NCI-H1417 (cell line): ENCODE results near the gene FBXW4.

Experiments
- DNase-seq, 3 experiments: peaks; one replicate each; lab custom pipeline; 2025; lab: John Stamatoyannopoulos, UW

The FBXW4 gene

DNA sequence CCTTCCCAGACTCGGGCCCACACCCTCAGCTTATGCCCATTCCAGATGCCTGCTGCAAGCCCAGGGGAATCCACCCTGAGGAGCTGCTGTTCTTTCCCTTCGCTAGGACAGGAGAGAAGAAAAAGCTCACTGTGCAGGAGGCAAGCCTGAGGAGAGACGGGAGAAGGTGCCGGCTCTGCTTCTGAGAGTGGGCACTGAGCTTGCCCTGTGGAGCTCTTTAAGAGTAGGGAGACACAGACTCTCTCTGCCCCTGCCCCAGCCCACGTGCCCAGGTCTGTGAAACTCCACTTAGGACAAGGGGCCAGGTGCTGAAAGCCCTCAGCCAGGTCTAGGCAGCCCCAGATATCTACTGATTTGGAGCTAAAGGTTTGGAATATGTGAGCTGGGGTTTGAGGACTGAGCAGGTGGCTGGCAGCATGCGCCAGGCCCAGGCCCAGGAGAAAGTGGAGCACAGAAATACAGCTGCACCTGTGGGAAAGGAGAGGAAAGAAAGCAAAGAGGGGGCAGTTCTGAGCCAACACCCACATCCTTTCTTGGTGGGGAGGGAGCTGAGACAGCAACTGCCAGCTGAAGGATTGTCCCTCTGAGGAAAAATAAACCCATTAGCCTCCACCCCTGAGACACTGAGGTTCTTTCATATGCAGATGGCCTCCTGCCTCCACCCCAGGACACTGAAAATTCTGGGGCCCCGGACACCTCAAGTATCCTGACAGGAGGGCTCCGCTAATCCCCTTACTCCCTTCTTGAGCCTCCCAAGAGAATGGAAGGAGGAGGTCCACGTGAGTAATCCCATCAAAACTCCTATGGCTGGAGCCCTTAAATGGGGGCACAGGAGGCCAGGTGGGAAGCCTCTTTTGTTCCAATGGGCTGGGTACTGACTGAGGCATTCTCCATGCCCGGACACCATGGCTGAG is 114.2 kb downstream of the FBXW4 start:
- DNase-seq = no peak

GRCh38 chr10:101579516-101579870 is 115.5 kb downstream of the FBXW4 start:
- DNase-seq = no peak

- DNase-seq = no peak
Measured at GRCh38 chr10:101578803-101579515, 116.0 kb downstream of the FBXW4 start.

GRCh38 chr10:101578192-101578591 is 116.8 kb downstream of the FBXW4 start:
- DNase-seq = no peak

DNA sequence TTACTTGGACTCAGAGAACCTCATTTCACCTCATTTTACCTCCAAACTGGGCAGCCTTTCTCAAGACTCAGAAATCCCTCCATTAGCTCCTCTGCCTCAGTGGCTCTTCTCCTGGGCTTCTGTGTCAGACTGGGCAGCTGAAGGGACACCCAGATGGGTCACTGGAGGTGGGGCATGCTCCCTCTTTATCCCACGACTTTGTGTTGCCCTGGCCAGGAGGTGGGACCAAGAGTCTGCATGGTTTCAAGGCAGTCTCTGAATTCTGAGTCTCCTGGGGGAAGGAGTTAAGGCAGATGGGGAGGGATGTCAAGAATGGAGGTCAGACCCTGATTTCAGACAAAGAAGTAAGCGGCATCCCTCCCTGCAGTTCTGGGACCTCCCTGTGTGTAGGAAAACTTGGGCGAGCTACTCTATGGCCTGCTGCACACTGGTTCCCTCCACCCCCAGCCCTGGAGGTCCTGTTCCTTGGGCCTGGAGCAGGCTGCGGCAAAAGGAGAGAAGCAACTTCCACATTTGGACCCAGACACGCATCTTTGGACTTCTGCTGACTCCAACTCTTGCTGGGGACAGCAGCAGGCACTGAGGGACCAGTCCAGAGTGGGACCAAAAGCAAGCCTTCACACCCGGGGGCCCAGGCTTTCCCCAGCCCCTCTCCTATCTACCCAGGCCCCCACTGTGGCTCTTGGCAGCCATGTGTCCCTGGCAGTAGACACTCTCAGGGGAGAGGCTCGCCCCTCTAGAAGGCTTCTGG is 117.7 kb downstream of the FBXW4 start:
- DNase-seq = no peak

GRCh38 chr10:101576211-101576863 is 118.6 kb downstream of the FBXW4 start:
- DNase-seq = no peak

GRCh38 chr10:101575580-101576210 is 119.3 kb downstream of the FBXW4 start:
- no peak for DNase-seq

GRCh38 chr10:101575091-101575490 is 119.9 kb downstream of the FBXW4 start:
- DNase-seq = no peak

GRCh38 chr10:101573885-101574753 is 120.9 kb downstream of the FBXW4 start:
- no peak for DNase-seq

- DNase-seq = no peak
Measured at GRCh38 chr10:101572785-101573184, 122.2 kb downstream of the FBXW4 start.

GRCh38 chr10:101572126-101572525 is 122.8 kb downstream of the FBXW4 start:
- no peak for DNase-seq

- no peak for DNase-seq
Measured at GRCh38 chr10:101571271-101571925, 123.6 kb downstream of the FBXW4 start.

DNA sequence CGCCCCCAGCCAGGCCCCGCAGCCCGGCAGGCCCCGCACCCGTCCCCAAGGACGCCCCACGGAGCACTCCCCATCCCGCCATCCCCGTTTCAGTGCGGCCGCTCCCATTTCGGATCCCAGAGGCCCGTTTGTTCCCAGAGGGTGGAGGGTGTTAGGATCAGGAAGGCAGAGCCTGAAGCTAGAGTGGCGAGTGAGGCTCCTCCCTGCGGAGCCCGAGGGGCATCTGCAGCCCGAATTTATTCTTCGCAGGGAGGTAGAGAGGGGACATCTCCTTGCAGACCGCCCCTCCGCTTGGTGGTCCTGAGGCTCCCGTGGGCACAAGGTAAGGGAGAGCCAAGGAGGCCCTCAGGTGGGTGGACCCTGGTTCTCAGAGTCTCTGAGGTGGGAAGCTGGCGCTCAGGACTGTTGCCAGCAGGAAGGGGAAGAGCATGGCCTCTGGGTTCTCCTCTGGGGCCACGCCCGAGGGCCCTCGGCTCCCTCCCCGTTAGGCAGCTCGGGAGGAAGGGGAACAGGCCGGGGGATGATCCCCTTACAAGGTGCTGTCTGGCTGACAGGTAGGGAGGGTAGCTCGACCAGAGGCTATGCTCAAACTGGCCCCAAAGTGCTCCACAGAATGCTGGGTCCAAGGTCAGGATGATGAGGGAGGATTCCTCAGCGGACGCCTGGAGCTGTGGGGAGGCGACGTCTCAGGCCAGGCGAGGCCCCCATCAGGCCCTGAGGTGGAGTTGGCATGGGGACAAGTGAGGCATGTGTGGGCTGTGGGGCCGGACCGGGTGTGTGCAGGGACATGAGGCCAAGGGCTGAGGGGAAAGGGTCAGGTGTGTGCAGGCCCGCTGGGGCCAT is 124.3 kb downstream of the FBXW4 start:
- peak in 2 of 3 experiments; percentile 42 to 69 for DNase-seq

DNA sequence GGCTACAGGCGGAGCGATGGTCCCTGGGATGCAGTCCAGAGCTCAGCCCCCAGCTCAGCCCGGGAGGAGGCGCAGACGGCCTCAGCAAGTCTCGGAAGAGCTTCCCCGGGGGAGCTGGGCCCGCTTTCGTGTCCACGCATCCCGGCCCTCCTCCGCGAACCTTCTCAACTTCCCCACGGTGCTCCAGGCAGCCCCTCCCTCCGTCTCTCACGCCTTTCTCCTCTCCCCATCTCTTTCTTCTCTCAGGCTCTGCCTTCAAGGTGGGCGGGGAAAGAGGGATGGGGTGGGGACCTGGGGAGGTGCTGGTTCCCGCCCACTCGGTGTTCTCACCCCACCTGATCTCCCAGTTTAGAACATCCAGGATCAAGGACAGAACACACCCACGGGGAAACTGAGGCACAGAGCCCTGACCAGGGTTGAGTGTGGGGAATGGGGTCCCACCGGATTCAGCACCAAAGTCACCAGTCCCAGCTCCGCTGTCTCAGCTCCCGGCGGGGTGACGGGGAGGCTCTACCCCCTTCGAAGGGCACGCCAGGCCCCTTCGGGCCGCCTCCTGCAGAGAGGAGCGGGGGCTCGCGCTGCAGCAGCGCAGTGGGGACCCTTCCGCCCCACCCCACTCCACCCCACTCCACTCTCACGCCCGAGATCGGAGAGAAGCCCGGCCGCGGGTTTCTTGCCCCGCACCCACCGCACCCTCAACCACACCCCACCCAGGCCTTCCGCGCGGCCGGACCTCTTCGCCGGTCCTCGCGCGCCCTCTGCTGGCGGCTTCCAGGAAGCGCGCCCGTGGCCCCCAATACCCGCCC is 125.1 kb downstream of the FBXW4 start:
- peak; percentile 52 to 77 (median 56) for DNase-seq

- DNase-seq = peak in 1 of 3 experiments; percentile 41
Measured at GRCh38 chr10:101569323-101569621, 125.7 kb downstream of the FBXW4 start.

DNA sequence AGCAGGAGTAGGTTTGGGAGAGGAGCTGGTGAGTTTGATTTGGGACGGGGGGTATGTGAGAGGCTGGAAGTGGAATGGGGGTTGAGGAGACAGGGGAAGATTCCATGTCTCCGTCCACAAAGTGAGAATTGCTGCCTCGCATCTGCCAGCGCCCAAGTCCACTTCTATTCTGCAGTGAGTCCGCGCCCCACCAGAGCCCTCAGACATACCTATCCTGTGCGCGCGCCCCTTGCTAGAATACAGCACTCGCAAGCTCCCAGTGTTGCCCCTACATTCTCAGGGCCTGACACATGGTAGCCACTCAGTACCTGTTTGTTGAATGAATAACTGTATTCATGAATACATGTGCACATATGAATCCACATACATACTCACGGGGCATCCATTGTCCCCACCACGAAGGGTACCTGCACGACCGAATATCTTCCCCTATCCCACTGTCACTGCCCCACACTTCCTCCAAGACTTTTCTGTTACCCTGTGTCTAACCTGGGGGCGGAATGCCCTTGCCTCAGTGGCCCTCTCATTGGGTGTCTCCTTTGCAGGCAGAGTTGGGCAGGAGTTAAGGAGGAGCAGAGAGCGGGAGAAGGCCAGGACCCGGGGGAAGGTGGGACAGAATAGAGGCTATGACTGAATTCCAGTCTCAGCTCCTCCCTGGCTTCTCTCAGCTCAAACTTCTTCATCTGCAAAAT is 126.8 kb downstream of the FBXW4 start:
- DNase-seq = no peak

DNA sequence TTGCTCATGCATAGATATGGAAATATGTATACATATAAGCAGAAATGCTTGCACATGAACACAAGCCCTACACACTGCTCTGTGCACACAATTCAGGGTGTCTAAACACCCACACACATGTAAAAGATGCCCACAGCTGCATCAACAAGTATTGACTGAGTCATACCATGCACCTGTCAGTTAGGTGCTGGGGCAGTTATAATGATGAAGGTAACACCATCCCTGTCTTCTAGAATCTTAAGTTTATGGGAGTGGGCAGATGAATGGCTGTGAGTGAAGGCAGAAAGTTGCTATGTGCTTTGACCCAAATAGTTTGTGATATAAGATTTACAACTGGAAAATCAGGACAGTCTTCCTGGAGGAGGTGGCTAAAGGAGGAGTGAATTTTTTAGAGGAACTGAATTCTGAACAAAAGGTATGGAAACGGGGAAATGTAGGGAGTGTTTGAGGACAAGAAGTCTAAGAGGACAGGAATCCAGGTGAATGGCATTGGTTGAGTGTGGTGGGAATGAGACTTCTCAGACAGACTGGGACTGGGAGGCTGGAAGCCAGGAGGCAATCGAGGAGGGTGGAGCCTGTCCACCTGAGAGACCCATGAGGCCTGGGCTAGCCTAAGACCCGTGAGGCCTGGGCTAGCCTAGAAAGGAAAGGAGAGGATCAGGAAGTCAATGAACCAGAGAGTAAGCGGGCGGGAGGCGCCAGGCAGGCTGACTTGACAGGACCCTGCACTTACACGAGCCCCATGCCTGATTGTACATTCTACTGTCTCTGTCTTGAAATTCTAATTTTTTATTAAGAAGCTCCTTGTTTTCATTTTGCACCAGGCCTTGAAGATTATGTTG is 127.6 kb downstream of the FBXW4 start:
- DNase-seq = peak in 1 of 3 experiments; percentile 6
